Measurements from ENCODE around the gene ACTN1.

GRCh38 chr14:68884031-68885030 lies 94.8 kb downstream of the ACTN1 start:
- no peak for TF ChIP-seq CTCF (IDR thresholded peaks at IDR 0.05; ENCODE audit: poor library complexity)
- TF ChIP-seq EZH2 (IDR thresholded peaks at IDR 0.05; ENCODE audit: borderline replicate concordance): no peak
- TF ChIP-seq EZH2phosphoT487 (IDR thresholded peaks at IDR 0.05; ENCODE audit: low read depth, severe bottlenecking, unreplicated experiment): no peak

All from hepatocyte (in vitro differentiated cells).